Measurements from ENCODE around the gene KCTD16. TPM values are rescaled to one million over a fixed set of nuclear protein-coding genes. Genes with fewer than 3 reads are reported as not detected.

Gene KCTD16
- polyA plus RNA-seq, 1 of the 3 experiments (the other 2 are of a cell fraction): 0.03 TPM

GRCh38 chr5:144284036-144284435, 113.4 kb downstream of the KCTD16 start:
- no peak overlapping the region for H3K27ac ChIP-seq (ENCODE audit: low read depth in 2 of 2, low read length in 1 of 2)
- no peak overlapping the region for H3K4me3 ChIP-seq (ENCODE audit: low read depth in 2 of 2, low read length in 1 of 2)
- H3K79me2 ChIP-seq (ENCODE audit: insufficient read depth): no peaks in the 10 kb centered on the region
- no peaks in the 10 kb centered on the region for H3F3A ChIP-seq (replicated peaks; ENCODE audit: insufficient read depth)
- H2AFZ ChIP-seq (ENCODE audit: low read depth): no peak overlapping the region
- TF ChIP-seq TEAD4 (IDR thresholded peaks at IDR 0.05; ENCODE audit: borderline replicate concordance, insufficient read depth) (no peak), MEF2A (IDR thresholded peaks at IDR 0.05; ENCODE audit: borderline replicate concordance, low read depth) (no peak), FOXM1 (IDR thresholded peaks at IDR 0.05; ENCODE audit: low read depth) (no peak), RXRA (IDR thresholded peaks at IDR 0.05; ENCODE audit: borderline replicate concordance, low read depth) (no peak), MAX (IDR thresholded peaks at IDR 0.05; ENCODE audit: low read depth) (no peak)
- H3K9ac ChIP-seq: no peak overlapping the region
- H3K9me3 ChIP-seq: no peaks in the 10 kb centered on the region
- ChIA-PET POLR2A (no interaction called here), CTCF (no interaction called here)
- H3K27me3 ChIP-seq (ENCODE audit: insufficient read depth): no peaks in the 10 kb centered on the region
- no peaks in the 10 kb centered on the region for H3K36me3 ChIP-seq (replicated peaks in 1 of 2; ENCODE audit: control insufficient read depth in 1 of 2, insufficient read depth in 2 of 2, low read length in 1 of 2)
- WGBS (ENCODE audit: low lambda C conversion rate): 69% methylated on average over 2 of the region's 2 CpGs
- H3K4me2 ChIP-seq: no peak overlapping the region
- H3K9me2 ChIP-seq: no peaks in the 10 kb centered on the region
- no peaks in the 10 kb centered on the region for H4K20me1 ChIP-seq (ENCODE audit: insufficient read depth)
- H3K4me1 ChIP-seq (ENCODE audit: control insufficient read depth in 1 of 2, insufficient read depth in 2 of 2, low read depth in 1 of 2, low read length in 1 of 2): no peaks in the 10 kb centered on the region
- DNase-seq: no peak

- Histone ChIP-seq H3K4me1 (ENCODE audit: control insufficient read depth in 1 of 2, insufficient read depth in 2 of 2, low read depth in 1 of 2, low read length in 1 of 2) (no peaks in the 10 kb centered on the region), H3K9me2 (no peaks in the 10 kb centered on the region), H3K27ac (ENCODE audit: low read depth in 2 of 2, low read length in 1 of 2) (no peak overlapping the region), H3K4me3 (ENCODE audit: low read depth in 2 of 2, low read length in 1 of 2) (no peak overlapping the region), H3K4me2 (no peak overlapping the region), H3K36me3 (replicated peaks in 1 of 2; ENCODE audit: control insufficient read depth in 1 of 2, insufficient read depth in 2 of 2, low read length in 1 of 2) (no peaks in the 10 kb centered on the region), H3K9me3 (no peaks in the 10 kb centered on the region), H3K9ac (no peak overlapping the region), H3K27me3 (ENCODE audit: insufficient read depth) (no peaks in the 10 kb centered on the region), H2AFZ (ENCODE audit: low read depth) (no peak overlapping the region), H3K79me2 (ENCODE audit: insufficient read depth) (no peaks in the 10 kb centered on the region), H3F3A (replicated peaks; ENCODE audit: insufficient read depth) (no peaks in the 10 kb centered on the region), H4K20me1 (ENCODE audit: insufficient read depth) (no peaks in the 10 kb centered on the region)
- POLR2A ChIA-PET: no interaction called here
- 30% methylated on average over 2 of the region's 2 CpGs for WGBS (ENCODE audit: low lambda C conversion rate)
- CTCF ChIA-PET: no interaction called here
- TF ChIP-seq RAD21 (IDR thresholded peaks at IDR 0.05; ENCODE audit: low read length): no peak
- TF ChIP-seq CHD2 (IDR thresholded peaks at IDR 0.05; ENCODE audit: low read length, partially characterized antibody): no peak
- TF ChIP-seq EZH2phosphoT487 (IDR thresholded peaks at IDR 0.05; ENCODE audit: borderline replicate concordance, low read depth): no peak
- DNase-seq: no peak
These were observed 114.3 kb downstream of the KCTD16 start for GRCh38 chr5:144284931-144285502.

GRCh38 chr5:144289277-144289676, 118.6 kb downstream of the KCTD16 start:
- H3K79me2 ChIP-seq (ENCODE audit: insufficient read depth): no peaks in the 10 kb centered on the region
- no peak overlapping the region for H3K27ac ChIP-seq (ENCODE audit: low read depth in 2 of 2, low read length in 1 of 2)
- WGBS (ENCODE audit: low lambda C conversion rate): 79% methylated on average over 2 of the region's 2 CpGs
- no peaks in the 10 kb centered on the region for H3K4me1 ChIP-seq (ENCODE audit: control insufficient read depth in 1 of 2, insufficient read depth in 2 of 2, low read depth in 1 of 2, low read length in 1 of 2)
- no peaks in the 10 kb centered on the region for H3K27me3 ChIP-seq (ENCODE audit: insufficient read depth)
- H3K4me2 ChIP-seq: no peak overlapping the region
- H2AFZ ChIP-seq (ENCODE audit: low read depth): no peak overlapping the region
- no peaks in the 10 kb centered on the region for H3K9me3 ChIP-seq
- H3K36me3 ChIP-seq (replicated peaks in 1 of 2; ENCODE audit: control insufficient read depth in 1 of 2, insufficient read depth in 2 of 2, low read length in 1 of 2): no peaks in the 10 kb centered on the region
- DNase-seq: no peak
- ChIA-PET CTCF (no interaction called here), POLR2A (no interaction called here)
- H3F3A ChIP-seq (replicated peaks; ENCODE audit: insufficient read depth): no peaks in the 10 kb centered on the region
- H3K4me3 ChIP-seq (ENCODE audit: low read depth in 2 of 2, low read length in 1 of 2): no peak overlapping the region
- no peaks in the 10 kb centered on the region for H3K9me2 ChIP-seq
- no peaks in the 10 kb centered on the region for H4K20me1 ChIP-seq (ENCODE audit: insufficient read depth)
- H3K9ac ChIP-seq: no peak overlapping the region
- TF ChIP-seq MXI1 (IDR thresholded peaks at IDR 0.05; ENCODE audit: low read depth, low read length) (no peak), GABPA (IDR thresholded peaks at IDR 0.05; ENCODE audit: low read depth) (no peak), SMC3 (IDR thresholded peaks at IDR 0.05; ENCODE audit: low read depth, low read length) (no peak), RCOR1 (IDR thresholded peaks at IDR 0.05; ENCODE audit: low read length) (no peak), RFX5 (IDR thresholded peaks at IDR 0.05; ENCODE audit: low read length) (no peak), RAD21 (IDR thresholded peaks at IDR 0.05; ENCODE audit: low read length) (no peak), NRF1 (IDR thresholded peaks at IDR 0.05; ENCODE audit: low read depth, low read length) (no peak), TCF12 (IDR thresholded peaks at IDR 0.05) (no peak), REST (IDR thresholded peaks at IDR 0.05; ENCODE audit: low read depth, low read length) (no peak), CHD2 (IDR thresholded peaks at IDR 0.05; ENCODE audit: low read length, partially characterized antibody) (no peak), USF1 (IDR thresholded peaks at IDR 0.05; ENCODE audit: borderline replicate concordance, low read depth) (no peak), NFIC (IDR thresholded peaks at IDR 0.05; ENCODE audit: borderline replicate concordance) (no peak)

Measured in SK-N-SH (cell line).